Loucy (cell line): ENCODE data around the gene HELB.

Experiments used
- EZH2phosphoT487 ChIP-seq: fragments of 200-600 bp; IDR thresholded peaks from 2 replicates; pipeline ENCODE4 v1.6.1; 2018; ENCODE audit warnings: antibody characterized with exemption, mild to moderate bottlenecking, moderate library complexity, borderline replicate concordance
- TF ChIP-seq, protein P1 (sequence below): fragments of 200-600 bp; sonication (generic); conservative IDR thresholded peaks from 2 replicates; pipeline ENCODE4 v1.5.1; 2014; ENCODE audit warnings: mild to moderate bottlenecking, antibody characterized with exemption, low read length

DNA sequence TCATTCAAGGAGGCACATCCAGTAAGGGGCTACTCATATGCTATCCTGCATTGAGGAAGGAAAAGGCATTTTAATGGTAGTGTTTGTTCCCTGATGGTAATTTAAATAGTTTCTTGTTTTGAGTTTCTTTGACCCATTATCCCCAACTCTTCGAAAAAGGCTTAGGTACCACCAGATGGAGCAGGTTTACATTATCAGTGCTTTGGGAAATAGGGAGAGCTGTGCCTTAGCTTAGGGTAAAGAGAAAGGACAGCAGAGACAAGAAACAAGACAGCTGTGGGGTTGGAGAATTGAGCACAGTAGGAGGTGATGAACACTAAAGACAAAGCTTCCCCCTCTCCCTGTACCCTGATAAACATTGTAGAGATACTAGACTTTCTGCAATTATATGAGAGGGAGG lies 29.1 kb upstream of the HELB start:
- TF ChIP-seq, protein P1, sequence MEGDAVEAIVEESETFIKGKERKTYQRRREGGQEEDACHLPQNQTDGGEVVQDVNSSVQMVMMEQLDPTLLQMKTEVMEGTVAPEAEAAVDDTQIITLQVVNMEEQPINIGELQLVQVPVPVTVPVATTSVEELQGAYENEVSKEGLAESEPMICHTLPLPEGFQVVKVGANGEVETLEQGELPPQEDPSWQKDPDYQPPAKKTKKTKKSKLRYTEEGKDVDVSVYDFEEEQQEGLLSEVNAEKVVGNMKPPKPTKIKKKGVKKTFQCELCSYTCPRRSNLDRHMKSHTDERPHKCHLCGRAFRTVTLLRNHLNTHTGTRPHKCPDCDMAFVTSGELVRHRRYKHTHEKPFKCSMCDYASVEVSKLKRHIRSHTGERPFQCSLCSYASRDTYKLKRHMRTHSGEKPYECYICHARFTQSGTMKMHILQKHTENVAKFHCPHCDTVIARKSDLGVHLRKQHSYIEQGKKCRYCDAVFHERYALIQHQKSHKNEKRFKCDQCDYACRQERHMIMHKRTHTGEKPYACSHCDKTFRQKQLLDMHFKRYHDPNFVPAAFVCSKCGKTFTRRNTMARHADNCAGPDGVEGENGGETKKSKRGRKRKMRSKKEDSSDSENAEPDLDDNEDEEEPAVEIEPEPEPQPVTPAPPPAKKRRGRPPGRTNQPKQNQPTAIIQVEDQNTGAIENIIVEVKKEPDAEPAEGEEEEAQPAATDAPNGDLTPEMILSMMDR: no peak
- no peak for TF ChIP-seq EZH2phosphoT487
